Inflammatory macrophage (primary cell): ENCODE measurements around the gene POU3F2.

Experiments used
- DNase-seq, 2 donors: peaks; one replicate each; pipeline ENCODE4 v3.0.0-alpha.2; 2020 to 2022
- total RNA-seq, 18 experiments: gene quantifications; one replicate each; lab custom pipeline; 2026; ENCODE audit warnings: mixed read lengths in 6 of 18, inconsistent platforms in 2 of 18; lab: John Stamatoyannopoulos, UW

Gene POU3F2
- 0 to 0.12 (median 0) reads per million in 18 experiments for total RNA-seq

- peak; percentile 20 to 29 for DNase-seq
Measured at GRCh38 chr6:98834060-98835031, at the start of gene POU3F2. Gene POU3F2, plus strand, starts transcription at chr6:98834574. Its CDS starts 300 bp downstream, at chr6:98834874.

GRCh38 chr6:98787435-98787834, 46.9 kb upstream of the POU3F2 start:
- no peak for DNase-seq

- DNase-seq = no peak
Measured at GRCh38 chr6:98787961-98788360, 46.4 kb upstream of the POU3F2 start.

GRCh38 chr6:98794307-98794842, 40.0 kb upstream of the POU3F2 start:
- no peak for DNase-seq

- no peak for DNase-seq
Measured at GRCh38 chr6:98797217-98797994, 37.0 kb upstream of the POU3F2 start.

- DNase-seq = no peak
Measured at GRCh38 chr6:98800866-98801265, 33.5 kb upstream of the POU3F2 start.

- no peak for DNase-seq
Measured at GRCh38 chr6:98808541-98809210, 25.7 kb upstream of the POU3F2 start.

- no peak for DNase-seq
Measured at GRCh38 chr6:98812220-98812619, 22.2 kb upstream of the POU3F2 start.

- DNase-seq = no peak
Measured at GRCh38 chr6:98816799-98817198, 17.6 kb upstream of the POU3F2 start.

GRCh38 chr6:98821756-98822405, 12.5 kb upstream of the POU3F2 start:
- no peak for DNase-seq

GRCh38 chr6:98823428-98824161, 10.8 kb upstream of the POU3F2 start:
- no peak for DNase-seq

- DNase-seq = no peak
Measured at GRCh38 chr6:98824162-98824901, 10.0 kb upstream of the POU3F2 start.

GRCh38 chr6:98824902-98825599, 9.3 kb upstream of the POU3F2 start:
- DNase-seq = no peak

- no peak for DNase-seq
Measured at GRCh38 chr6:98825600-98826230, 8.7 kb upstream of the POU3F2 start.

GRCh38 chr6:98827295-98828159, 6.8 kb upstream of the POU3F2 start:
- no peak for DNase-seq

GRCh38 chr6:98828211-98828788, 6.1 kb upstream of the POU3F2 start:
- no peak for DNase-seq

- DNase-seq = no peak
Measured at GRCh38 chr6:98828941-98829411, 5.4 kb upstream of the POU3F2 start.

GRCh38 chr6:98830146-98830545, 4.2 kb upstream of the POU3F2 start:
- DNase-seq = no peak
